NCI-H2196 treated with DMSO at 0.1 percent for 48 hours (cell line): ENCODE data around the gene TSPAN12.
"Not testable (repeated sequence)": the region's sequence is repeated elsewhere in the genome, so short reads cannot be mapped to it uniquely, and the experiment has no call there.

Experiments used
- DNase-seq: peaks from one replicate; lab custom pipeline; 2025; ENCODE audit not compliant: unreplicated experiment; lab: John Stamatoyannopoulos, UW

The TSPAN12 gene, protein sequence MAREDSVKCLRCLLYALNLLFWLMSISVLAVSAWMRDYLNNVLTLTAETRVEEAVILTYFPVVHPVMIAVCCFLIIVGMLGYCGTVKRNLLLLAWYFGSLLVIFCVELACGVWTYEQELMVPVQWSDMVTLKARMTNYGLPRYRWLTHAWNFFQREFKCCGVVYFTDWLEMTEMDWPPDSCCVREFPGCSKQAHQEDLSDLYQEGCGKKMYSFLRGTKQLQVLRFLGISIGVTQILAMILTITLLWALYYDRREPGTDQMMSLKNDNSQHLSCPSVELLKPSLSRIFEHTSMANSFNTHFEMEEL

DNA sequence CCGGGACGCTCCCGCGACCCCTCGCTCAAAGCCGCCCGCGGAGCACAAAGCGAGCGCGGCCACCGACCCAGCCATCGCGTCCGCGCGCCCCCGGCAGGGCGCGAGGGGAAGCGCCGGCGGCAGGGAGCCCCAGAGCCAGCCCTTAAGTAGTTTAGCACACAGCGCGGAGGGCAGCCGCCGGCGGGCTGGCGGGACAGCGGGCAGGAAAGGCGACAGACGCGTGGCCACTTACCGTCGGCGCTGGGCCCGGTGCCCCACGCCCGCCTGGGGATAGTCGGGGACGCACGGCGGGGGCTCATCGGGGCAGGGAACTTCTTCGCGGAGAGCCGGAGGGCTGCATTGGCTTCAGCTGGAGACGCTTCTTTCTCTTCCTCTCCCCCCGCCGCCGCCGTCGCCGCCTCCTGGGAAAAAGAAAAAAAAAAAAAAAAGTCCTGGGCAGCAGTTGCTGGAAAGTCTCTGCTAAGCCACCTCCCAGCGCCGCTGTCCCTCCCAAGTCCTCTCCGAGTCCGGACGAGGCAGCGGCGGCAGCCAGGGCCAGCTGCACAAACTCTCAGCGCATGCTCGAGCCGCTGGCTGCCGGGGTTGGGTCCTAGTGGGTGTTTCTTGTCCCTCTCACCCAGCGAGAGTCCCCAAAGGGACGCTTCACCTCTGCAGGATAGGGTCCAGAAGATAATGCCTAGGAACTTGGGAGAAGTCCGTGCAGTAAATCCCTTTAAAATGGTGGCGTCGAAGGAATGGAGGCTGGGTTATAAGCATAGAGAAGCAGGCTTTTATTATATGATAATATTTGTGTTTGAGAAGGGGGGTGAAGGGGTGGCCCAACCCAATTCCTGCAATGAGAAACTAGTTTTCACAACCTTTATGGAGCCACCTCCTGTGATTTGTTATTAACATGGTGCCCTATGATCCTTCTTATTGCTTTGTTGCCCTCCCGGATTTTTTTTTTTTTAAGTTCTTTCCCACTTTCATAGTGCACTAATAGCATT is at the start of gene TSPAN12:
Gene TSPAN12, minus strand, starts transcription at position 557 of the 986 bp plus-strand sequence. CDS start 1,381 bp downstream, outside the sequence.
- peak; percentile 75 for DNase-seq

DNA sequence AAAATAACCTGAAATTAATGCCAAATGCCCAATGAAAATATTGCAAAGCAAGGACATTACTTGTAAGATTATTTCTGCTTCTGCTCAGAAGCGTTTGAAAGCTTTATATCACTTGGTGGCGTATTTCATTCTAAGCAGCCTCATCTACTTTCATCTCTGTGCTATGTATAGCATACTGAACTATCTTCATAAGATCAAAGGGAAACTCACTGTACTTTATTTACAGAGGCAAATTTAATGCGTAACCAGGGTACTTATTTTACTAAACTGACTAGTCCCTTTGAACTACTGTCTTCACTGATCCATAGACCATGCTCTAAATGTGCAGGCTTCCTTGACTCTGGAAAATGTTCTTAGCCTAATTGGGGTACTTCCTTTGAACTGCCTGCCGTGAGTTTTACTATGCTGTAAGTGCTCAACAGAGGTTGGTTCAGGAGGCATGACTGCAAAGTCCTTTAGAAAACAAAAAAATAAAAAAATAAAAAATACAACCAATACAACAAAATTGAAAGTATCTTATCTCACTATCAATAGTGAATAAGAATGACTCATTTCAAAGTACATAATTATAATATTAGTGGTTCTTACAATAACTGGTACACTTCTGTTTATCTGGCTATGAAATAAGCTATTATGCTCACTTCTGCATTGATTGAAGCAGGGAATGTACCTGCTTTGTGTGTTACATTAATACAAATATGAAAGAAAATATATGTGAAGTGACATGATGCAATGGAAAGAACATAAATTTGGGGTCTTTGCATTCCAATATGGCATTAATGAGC is 41.0 kb upstream of the TSPAN12 start:
- DNase-seq: no peak

DNA sequence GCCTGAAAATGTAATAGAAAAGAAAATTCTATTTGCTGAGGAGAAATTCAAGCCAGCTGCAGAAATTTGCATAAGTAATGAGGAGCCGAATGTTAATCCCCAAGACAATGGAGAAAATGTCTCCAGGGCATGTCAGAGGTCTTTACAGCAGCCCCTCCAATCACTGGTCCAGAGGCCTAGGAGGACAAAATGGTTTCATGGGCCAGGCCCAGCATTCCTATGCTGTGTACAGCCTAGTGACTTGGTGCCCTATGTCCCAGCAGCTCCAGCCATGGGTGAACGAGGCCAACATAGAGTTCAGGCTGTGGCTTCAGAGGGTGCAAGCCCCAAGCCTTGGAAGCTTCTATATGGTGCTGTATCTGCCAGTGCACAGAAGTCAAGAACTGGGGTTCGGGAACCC is 37.3 kb upstream of the TSPAN12 start:
- DNase-seq: not testable (repeated sequence)

DNA sequence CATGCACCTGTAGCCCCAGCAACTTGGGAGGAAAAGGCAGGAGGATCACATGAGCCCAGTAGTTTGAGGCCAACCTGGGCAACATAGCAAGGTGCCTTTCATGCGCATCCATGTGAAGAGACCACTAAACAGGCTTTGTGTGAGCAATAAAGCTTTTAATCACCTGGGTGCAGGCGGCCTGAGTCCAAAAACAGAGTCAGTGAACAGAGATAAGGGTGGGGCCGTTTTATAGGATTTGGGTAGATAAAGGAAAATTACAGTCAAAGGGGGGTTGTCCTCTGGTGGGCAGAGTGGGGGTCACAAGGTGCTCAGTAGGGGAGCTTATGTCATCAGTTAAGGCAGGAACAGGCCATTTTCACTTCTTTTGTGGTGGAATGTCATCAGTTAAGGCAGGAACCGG is 27.7 kb upstream of the TSPAN12 start:
- not testable (repeated sequence) for DNase-seq

DNA sequence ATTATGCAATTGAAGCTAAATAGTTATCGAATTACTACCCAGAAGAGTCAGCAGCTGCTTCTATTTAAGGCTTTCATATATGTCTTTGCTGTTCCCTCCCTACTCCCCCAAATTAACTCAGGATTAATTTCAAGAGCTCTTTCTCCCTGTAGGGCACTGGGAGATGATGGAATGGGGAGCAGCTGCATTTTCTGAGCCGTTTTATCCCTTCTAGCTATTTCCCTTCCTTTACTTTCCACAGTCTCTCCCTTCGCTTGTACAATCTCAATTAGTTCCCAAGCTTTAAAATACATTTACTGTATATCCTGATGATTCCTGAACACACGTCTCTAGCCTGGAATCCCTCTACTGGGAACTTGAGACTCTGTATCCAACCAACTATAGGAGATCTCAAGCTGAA is 19.8 kb upstream of the TSPAN12 start:
- no peak for DNase-seq

DNA sequence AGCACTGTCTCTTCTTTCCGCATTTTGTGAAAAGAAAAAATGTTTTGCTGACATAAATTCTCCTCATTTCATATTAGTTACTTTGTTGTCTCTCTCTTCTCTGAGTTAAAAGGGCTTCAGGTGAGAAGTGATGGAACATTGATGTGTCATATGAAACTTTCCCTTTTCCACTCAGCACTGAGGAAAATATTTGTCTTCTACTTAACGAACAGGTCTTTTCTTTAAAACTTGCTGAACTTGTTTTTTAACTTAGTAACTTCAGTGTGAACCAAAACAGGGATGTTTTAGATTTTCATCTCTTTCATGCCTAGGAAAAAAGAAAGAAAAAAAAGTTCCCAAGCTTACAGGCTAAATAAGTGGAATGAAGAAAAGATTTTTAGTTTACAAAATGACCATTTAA is 19.0 kb upstream of the TSPAN12 start:
- DNase-seq: no peak

DNA sequence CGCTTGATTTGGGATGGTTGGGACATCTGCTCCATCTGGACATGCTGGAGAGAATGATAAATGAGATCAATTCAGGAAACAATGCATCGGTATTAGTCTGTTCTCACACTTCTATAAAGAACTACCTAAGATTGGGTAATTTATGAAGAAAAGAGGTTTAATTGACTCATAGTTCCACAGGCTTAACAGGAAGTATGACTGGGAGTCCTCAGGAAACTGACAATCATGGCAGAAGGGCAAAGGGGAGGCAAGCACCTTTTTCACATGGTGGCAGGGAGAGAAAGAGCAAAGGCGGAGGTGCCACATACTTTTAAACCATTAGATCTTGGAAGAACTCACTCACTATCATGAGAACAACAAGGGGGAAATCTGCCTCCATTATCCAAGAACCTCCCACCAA is 16.8 kb upstream of the TSPAN12 start:
- DNase-seq: no peak

DNA sequence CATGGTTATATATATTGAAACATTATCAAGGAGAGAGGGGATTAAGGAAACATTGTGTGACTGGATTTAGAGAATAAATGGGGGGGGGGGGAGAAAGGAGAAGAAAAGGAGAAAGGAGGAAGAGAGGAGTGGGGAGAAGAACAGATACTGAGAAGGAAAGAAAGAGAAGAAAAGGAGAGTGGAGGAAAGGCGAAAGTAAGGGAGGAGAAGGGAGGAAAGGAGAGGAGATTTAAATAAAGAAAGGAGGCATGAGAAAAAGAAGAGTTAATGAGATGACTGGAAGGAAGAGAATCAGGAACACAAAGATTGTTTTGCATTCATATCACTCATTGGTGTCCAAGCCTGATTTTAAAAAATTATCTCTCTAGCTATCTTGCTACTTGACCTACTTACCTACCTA is 16.1 kb upstream of the TSPAN12 start:
- no peak for DNase-seq

DNA sequence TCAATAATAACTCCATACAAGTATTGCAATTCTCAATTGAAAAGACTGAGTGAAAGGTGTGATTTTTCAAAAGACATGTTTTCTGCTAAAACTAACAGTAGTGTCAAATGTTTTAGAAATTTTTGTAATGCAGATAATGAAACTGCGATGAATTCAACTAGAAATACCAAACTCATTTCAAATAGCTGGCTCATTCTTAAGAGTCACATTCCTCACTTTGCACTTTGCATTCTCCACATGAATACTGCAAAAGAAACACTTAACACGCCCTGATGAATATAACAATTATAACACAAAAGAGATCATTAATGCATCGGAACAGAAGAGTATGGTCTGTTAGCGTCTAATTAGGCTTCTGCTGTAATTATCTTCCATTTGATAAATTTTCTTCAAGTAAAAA is 15.5 kb upstream of the TSPAN12 start:
- DNase-seq: no peak

DNA sequence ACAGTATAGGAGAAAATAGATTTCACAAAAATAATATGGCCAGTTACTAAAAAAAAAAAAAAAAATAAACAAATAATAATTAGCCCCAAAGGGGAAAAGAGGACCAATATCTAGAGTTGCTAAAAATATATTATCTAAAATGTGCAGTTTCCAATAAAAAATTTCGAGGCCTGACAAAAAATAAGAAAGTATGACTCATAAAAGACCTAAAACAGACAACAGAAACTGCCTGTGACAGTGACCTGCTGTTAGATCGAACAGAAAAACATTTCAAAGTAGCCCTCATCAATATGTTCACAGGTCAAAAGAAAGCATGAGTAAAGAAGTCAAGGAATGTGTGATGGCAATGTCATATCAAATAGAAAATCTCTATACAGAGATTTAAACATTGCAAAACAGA is 11.8 kb upstream of the TSPAN12 start:
- no peak for DNase-seq

DNA sequence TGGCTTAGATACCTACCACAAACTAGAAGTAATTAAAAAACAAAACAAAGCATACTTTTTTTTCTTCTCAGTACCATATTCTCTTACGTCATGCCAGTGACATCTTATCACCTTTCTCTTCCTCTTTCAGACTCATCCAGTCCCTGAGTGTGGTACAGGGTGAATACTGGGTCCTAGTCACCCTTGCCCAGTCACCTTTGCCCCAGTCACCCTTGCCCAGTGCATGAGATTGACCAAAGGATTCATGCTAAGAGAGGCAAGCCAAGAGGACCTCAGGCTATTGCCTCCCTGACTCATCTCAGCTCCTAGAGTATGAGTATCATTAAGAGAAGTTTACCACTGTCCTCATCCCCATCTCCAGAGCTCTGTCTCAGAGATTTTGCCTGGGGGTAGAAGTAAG is 10.0 kb upstream of the TSPAN12 start:
- no peak for DNase-seq

DNA sequence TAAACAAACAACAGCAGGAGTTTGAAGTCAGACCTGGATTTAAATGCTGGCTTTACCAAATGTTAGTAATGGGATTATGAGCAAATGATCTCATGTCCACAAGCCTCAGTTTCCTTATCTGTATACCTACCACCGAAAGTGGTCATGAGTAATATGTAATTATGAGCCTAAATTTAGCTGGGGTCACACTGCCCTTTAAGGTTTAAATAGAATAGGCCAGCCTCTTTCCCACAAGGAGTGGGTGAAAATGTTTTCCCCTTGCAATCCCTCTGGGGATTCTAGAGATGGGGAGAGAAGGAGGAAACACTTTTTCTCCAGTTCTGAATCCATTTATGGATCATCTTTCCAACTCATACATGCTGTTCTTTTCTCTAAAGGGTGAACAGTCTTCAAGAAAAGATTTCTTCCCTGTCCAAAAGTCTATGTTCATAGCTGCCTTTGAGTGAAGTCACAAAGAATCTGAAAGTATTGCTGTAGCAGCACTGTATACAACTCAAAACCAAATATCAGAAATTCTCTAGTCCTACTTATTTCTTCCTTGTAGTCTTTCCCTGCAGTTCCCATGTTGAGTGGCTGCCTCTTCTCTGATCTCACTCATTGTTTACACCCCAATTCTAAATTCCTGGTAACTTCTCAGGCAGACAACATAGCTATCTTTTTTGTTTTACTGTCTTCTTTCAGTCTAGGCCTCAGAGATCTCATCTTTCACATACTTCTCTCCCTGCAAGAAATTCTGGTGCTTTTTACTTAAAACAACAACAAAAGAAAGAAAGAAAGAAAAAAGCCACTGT is 7.4 kb upstream of the TSPAN12 start:
- no peak for DNase-seq

DNA sequence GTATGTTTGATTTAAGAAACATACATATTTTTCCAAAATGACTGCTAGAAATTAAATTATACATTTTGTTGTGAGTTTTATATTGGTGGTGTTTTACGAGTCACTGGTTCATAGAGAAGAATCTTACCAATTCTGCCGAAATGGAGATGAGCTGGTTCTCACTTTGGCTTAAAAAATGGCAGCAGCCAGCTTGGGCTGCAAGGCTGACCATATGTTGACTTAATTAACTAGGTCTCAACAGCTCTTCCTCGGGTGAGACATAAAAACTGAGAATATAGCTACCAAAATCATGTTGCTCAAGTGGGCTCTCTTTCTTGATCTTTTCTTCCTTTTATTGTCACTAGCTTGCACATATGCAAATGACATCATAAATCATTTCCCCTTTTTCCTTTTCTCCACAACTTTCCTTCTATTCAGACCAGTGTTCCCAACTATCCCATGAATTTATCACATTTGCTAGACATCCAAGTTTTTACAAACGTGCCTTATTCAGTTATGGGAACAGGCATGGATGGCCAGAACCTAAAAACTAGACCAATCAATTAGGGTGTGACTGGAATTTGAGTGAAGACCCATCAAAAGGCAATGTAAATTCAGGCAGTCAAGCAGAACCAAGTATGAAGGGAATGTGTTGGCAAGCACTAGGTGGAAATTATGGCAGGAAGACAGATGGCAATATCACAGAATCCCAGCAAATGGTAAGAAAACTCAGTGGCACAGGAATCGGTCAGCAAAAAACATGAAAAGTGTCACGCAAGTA is 6.4 kb upstream of the TSPAN12 start:
- no peak for DNase-seq

DNA sequence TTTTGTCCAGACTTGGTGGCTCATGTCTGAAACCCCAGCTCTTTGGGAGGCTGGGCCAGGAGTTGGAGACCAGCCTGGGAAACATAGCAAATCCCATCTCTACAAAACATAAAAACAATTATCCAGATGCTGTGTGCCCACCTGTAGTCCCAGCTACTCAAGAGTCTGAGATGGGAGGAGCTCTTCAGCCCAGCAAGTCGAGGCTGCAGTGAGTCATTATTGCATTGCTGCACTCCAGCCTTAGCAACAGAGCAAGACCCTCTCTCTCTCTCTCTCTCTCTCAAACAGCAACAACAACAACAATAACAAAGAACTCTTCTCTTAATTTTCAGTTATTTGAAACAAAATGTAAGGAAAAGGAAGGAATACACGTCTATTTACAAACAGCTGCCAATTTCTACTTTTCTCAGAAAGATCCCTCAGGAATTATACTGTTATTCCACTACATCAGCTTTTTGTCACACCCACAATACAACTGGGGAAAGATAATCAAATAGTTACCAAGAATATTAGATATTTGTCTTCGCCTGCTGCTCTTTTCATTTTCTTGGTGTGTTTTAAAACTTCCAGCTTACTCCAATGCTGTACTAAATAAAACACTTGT is 5.1 kb upstream of the TSPAN12 start:
- DNase-seq: no peak

DNA sequence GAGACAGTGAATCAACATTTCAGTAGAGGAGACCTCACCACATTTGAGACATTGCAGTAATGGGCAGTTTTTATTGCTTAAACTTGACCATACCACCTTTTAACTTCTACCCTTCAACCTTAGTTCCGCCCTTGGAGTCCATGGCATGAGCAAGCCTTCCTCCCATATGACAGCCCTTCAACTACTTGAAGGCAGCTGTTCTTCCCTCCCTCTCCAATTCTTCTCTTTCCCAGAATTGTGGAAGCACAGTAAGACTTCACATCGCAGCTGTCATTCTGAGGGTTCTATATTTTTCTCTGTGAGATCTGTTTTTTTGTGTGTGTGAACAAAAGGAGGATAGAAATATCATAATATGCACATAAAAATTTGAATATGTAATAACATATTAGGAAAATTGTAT is 2.2 kb upstream of the TSPAN12 start:
- no peak for DNase-seq

DNA sequence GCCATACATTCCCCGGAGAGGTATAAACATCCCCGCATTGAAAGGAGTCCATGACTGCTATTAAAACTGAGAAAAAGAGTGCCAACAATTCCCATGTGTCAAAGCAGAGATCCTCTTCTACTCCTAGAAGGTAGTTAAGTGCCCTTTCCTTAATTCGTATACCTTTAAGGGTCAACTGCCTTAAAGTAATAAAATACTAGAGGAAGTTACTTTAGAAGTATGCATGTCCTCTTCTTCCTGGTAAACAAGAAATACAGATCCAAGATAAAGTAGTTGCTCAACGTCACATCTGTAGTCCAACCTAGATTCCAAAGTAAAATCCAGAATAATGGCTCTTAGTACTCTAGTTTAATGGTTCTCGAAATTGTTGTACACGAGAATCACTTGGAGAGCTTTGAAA is 1.5 kb upstream of the TSPAN12 start:
- DNase-seq: no peak

DNA sequence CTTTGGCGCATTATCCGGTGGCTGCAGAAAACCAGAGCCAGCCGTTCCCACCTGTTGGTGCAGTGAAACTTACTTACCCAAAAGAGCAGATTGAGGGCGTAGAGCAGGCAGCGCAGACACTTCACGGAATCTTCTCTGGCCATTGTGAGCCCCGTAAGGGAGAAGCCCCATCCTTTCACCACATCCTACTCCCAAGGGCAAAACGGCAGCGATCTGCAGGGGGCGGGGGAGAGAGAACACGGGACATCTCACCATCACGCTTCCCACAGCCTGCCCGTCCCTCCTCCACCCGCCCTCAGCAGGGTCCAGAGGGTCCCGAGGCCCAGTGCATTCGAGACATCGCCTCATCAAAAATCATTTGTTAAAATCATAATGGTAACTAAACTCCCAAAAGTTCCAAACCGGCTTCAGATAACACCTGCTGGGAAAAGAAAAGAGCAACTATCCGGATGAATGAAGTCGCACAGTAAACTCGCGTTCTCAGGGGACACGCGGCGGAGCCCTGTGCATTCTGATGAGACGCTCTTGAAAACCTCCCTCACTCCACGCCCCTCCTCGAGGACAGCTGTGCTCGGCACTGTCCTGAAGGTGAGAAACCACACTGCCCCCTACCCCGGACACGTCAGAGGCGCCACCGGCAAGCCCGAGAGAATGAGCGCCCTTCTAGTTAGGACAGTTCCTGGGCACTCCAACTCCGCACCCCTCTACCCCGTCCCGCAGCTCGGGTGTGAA is 1.2 kb downstream of the TSPAN12 start:
- DNase-seq: no peak

DNA sequence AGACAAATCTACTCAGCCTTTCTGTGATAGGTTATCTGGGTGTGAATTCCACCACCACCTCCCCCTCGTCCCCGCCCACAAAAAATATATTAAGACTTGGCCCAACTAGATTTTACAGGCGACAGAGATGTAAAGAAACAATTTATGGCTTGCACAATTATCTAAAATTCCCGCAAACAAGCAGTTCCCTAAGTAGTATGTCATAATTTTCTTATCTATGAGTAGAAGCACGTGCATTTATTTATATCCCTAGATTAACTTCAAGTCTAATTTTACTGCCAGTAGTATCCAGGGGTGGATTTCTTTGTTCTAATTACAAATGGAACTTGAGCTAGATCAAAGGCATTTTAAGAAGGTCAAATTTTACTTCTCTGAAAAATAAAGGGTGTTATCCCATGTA is 1.7 kb downstream of the TSPAN12 start:
- DNase-seq: no peak

DNA sequence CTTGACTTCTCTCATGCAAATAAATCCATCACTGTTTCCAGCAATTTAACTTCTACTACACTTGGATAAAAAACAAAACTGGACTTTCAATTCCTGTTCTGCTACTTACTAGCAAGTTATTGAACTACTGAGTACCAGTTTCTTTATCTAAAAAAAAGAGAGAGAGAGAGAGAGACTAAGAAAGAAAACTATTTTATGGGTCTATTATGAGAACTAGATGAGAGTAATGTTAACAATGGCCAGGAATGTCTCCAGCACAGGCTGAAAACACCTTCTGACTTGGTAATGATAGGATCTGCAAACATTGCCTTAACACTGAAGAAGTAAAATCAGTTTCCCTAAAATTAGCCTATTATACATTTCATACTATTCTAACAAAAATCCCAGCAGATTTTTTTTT is 5.2 kb downstream of the TSPAN12 start:
- no peak for DNase-seq
